Stimulated activated CD8-positive, alpha-beta memory T cell treated with anti-CD3 and anti-CD28 coated beads, Interleukin-7, amount 100 ng/mL, for 1 hour (primary cell): Measurements from ENCODE around the gene ASXL1.
A peak's percentile ranks its signal among the peaks of the same experiment; 100 is the strongest.
"Not testable (repeated sequence)": the region's sequence is repeated elsewhere in the genome, so short reads cannot be mapped to it uniquely, and the experiment has no call there.

Experiments
- DNase-seq, 2 donors: peaks; one replicate each; pipeline ENCODE4 v3.0.0-alpha.2; 2020; ENCODE audit warnings: low read depth in 2 of 2

The ASXL1 gene

GRCh38 chr20:32357869-32358631 is at the start of gene ASXL1:
ASXL1 (plus strand) TSS chr20:32358331; CDS start chr20:32358776, 445 bp downstream.
- peak; percentile 85 to 87 for DNase-seq

GRCh38 chr20:32312718-32313424 is 45.3 kb upstream of the ASXL1 start:
- DNase-seq, result no peak

- no peak for DNase-seq
These were observed 43.4 kb upstream of the ASXL1 start for GRCh38 chr20:32314768-32315167.

- DNase-seq, result no peak
These were observed 42.7 kb upstream of the ASXL1 start for GRCh38 chr20:32315399-32315798.

- DNase-seq, result no peak
These were observed 42.2 kb upstream of the ASXL1 start for GRCh38 chr20:32315891-32316290.

- DNase-seq, result no peak
These were observed 41.5 kb upstream of the ASXL1 start for GRCh38 chr20:32316667-32317066.

- no peak for DNase-seq
These were observed 39.0 kb upstream of the ASXL1 start for GRCh38 chr20:32319100-32319499.

GRCh38 chr20:32320305-32320704 is 37.8 kb upstream of the ASXL1 start:
- no peak for DNase-seq

- DNase-seq, result no peak
These were observed 36.7 kb upstream of the ASXL1 start for GRCh38 chr20:32321390-32321789.

- DNase-seq, result not testable (repeated sequence)
These were observed 35.9 kb upstream of the ASXL1 start for GRCh38 chr20:32322260-32322659.

- not testable (repeated sequence) for DNase-seq
These were observed 34.4 kb upstream of the ASXL1 start for GRCh38 chr20:32323761-32324160.

- DNase-seq, result no peak
These were observed 32.2 kb upstream of the ASXL1 start for GRCh38 chr20:32325706-32326503.

GRCh38 chr20:32326504-32326845 is 31.7 kb upstream of the ASXL1 start:
- DNase-seq, result no peak

- DNase-seq, result no peak
These were observed 30.9 kb upstream of the ASXL1 start for GRCh38 chr20:32327087-32327681.

- DNase-seq, result no peak
These were observed 28.1 kb upstream of the ASXL1 start for GRCh38 chr20:32329817-32330554.

GRCh38 chr20:32330555-32330897 is 27.6 kb upstream of the ASXL1 start:
- no peak for DNase-seq

- DNase-seq, result no peak
These were observed 25.5 kb upstream of the ASXL1 start for GRCh38 chr20:32332614-32333013.

GRCh38 chr20:32333181-32333987 is 24.7 kb upstream of the ASXL1 start:
- DNase-seq, result no peak

GRCh38 chr20:32333988-32334885 is 23.9 kb upstream of the ASXL1 start:
- no peak for DNase-seq

- DNase-seq, result no peak
These were observed 21.2 kb upstream of the ASXL1 start for GRCh38 chr20:32336918-32337347.
